ENCODE results near the gene TOMM20. TPM values are rescaled to one million over a fixed set of nuclear protein-coding genes. Genes with fewer than 3 reads are reported as not detected.

Gene TOMM20
- total and polyA plus RNA-seq, 9 of the 15 experiments (the other 6 are each of a cell fraction or from before 2014, with no cell fraction given) = 70.6 to 334 (median 159) TPM

DNA sequence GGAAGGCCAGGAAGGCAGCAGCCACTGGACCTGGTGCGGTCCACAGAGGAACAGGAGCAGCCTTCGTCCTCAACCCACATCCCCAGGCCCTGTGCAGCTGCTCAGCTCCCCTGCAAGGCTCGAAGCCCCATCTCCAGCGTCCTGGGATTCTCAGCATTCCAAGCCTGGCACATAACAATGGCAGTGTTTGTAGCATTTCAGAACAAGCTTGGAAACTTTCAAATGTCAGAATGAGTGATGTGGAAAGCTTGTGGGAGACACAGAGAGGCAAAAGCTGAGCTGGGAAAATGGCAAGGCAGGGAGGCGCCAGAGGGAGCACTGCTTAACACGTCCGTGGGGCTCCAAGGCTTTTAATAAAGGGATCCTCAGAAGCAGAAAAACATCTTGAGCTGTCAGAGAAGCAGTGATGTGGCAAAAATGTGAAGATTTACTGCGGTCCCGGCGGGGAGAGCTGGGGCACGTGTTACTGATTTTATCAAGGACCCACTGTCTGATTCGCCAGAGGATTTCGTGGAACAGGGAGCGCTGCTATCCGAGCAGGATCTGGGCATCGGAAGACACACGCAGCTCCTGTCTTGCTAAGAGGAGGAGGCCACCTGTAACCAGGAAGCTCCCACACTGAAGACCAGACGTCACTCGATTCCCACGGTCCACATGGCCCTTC, 38.1 kb downstream of the TOMM20 start (continued):
- 0 out of 2 replicates have a peak, but pooled peaks have one; percentile 15 for TF ChIP-seq CEBPG (CRISPR knock-in tag; IDR thresholded peaks at IDR 0.05)
- no peak for TF ChIP-seq CEBPG (tag; conservative IDR thresholded peaks at IDR 0.05 in 1 of 2, IDR thresholded peaks at IDR 0.05 in 1 of 2)
- TF ChIP-seq, protein P1, sequence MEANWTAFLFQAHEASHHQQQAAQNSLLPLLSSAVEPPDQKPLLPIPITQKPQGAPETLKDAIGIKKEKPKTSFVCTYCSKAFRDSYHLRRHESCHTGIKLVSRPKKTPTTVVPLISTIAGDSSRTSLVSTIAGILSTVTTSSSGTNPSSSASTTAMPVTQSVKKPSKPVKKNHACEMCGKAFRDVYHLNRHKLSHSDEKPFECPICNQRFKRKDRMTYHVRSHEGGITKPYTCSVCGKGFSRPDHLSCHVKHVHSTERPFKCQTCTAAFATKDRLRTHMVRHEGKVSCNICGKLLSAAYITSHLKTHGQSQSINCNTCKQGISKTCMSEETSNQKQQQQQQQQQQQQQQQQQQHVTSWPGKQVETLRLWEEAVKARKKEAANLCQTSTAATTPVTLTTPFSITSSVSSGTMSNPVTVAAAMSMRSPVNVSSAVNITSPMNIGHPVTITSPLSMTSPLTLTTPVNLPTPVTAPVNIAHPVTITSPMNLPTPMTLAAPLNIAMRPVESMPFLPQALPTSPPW (CRISPR knock-in tag; IDR thresholded peaks at IDR 0.05) = peak; percentile 64; the same call in 1 of the 2 replicates
- no peak for TF ChIP-seq ARID2 (IDR thresholded peaks at IDR 0.05)
- TF ChIP-seq SMARCE1 (IDR thresholded peaks at IDR 0.05) = peak; percentile 87
- TF ChIP-seq, protein P2, sequence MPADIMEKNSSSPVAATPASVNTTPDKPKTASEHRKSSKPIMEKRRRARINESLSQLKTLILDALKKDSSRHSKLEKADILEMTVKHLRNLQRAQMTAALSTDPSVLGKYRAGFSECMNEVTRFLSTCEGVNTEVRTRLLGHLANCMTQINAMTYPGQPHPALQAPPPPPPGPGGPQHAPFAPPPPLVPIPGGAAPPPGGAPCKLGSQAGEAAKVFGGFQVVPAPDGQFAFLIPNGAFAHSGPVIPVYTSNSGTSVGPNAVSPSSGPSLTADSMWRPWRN (IDR thresholded peaks at IDR 0.05; ENCODE audit: low read depth) = peak; percentile 94
- TF ChIP-seq, protein P3, sequence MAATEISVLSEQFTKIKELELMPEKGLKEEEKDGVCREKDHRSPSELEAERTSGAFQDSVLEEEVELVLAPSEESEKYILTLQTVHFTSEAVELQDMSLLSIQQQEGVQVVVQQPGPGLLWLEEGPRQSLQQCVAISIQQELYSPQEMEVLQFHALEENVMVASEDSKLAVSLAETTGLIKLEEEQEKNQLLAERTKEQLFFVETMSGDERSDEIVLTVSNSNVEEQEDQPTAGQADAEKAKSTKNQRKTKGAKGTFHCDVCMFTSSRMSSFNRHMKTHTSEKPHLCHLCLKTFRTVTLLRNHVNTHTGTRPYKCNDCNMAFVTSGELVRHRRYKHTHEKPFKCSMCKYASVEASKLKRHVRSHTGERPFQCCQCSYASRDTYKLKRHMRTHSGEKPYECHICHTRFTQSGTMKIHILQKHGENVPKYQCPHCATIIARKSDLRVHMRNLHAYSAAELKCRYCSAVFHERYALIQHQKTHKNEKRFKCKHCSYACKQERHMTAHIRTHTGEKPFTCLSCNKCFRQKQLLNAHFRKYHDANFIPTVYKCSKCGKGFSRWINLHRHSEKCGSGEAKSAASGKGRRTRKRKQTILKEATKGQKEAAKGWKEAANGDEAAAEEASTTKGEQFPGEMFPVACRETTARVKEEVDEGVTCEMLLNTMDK (IDR thresholded peaks at IDR 0.05; ENCODE audit: borderline replicate concordance, insufficient read depth, low read depth, low read length, poor library complexity, severe bottlenecking) = no peak
- TF ChIP-seq ZNF24 (IDR thresholded peaks at IDR 0.05) = peak; percentile 79
- TF ChIP-seq, protein P4, sequence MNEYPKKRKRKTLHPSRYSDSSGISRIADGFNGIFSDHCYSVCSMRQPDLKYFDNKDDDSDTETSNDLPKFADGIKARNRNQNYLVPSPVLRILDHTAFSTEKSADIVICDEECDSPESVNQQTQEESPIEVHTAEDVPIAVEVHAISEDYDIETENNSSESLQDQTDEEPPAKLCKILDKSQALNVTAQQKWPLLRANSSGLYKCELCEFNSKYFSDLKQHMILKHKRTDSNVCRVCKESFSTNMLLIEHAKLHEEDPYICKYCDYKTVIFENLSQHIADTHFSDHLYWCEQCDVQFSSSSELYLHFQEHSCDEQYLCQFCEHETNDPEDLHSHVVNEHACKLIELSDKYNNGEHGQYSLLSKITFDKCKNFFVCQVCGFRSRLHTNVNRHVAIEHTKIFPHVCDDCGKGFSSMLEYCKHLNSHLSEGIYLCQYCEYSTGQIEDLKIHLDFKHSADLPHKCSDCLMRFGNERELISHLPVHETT (CRISPR knock-in tag; conservative IDR thresholded peaks at IDR 0.05 in 1 of 2, IDR thresholded peaks at IDR 0.05 in 1 of 2) = no peak
- TF ChIP-seq BCOR (IDR thresholded peaks at IDR 0.05) = peak; percentile 59; the same call in 1 of the 2 replicates
- TF ChIP-seq, protein P5, sequence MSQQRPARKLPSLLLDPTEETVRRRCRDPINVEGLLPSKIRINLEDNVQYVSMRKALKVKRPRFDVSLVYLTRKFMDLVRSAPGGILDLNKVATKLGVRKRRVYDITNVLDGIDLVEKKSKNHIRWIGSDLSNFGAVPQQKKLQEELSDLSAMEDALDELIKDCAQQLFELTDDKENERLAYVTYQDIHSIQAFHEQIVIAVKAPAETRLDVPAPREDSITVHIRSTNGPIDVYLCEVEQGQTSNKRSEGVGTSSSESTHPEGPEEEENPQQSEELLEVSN (IDR thresholded peaks at IDR 0.05; ENCODE audit: borderline replicate concordance in 1 of 2, extremely low read depth in 1 of 2, insufficient read depth in 1 of 2, insufficient read length in 1 of 2, low read depth in 1 of 2, low read length in 1 of 2, poor library complexity in 1 of 2, severe bottlenecking in 1 of 2) = peak in 1 of 2 experiments; percentile 44
- TF ChIP-seq BHLHE40 (IDR thresholded peaks at IDR 0.05; ENCODE audit: low read length) = peak; percentile 97
- TF ChIP-seq ZNF134 (CRISPR knock-in tag; conservative IDR thresholded peaks at IDR 0.05) = no peak
- TF ChIP-seq XRCC4 (IDR thresholded peaks at IDR 0.05; ENCODE audit: extremely low read depth, insufficient read depth, insufficient read length) = no peak
- TF ChIP-seq PHTF2 (CRISPR knock-in tag; IDR thresholded peaks at IDR 0.05) = no peak
- 0 out of 2 replicates have a peak, but pooled peaks have one; percentile 31 for TF ChIP-seq SMARCC2 (IDR thresholded peaks at IDR 0.05; ENCODE audit: low read depth)
- TF ChIP-seq TBP (optimal IDR thresholded peaks at IDR 0.05; ENCODE audit: low read depth, low read length) = peak; percentile 19
- peak; percentile 81 for TF ChIP-seq RAD51 (IDR thresholded peaks at IDR 0.05; ENCODE audit: borderline replicate concordance, low read depth)
- peak; percentile 70 for TF ChIP-seq MYC (IDR thresholded peaks at IDR 0.05; ENCODE audit: low read depth, low read length)
- TF ChIP-seq MYC (CRISPR knock-in tag; IDR thresholded peaks at IDR 0.05; ENCODE audit: borderline replicate concordance, low read depth) = no peak
- TF ChIP-seq RBM15 (IDR thresholded peaks at IDR 0.05; ENCODE audit: insufficient read depth, low read length) = no peak
